Heart left ventricle (tissue), 16 donors: ENCODE data around the gene C16orf46. TPM values are rescaled to one million over a fixed set of nuclear protein-coding genes. Genes with fewer than 3 reads are reported as not detected.

Experiments used
- ATAC-seq, 4 donors: fragments of 200-7000 bp; cut with Tn5 transposase; one replicate each; pipeline ENCODE4 v1.9.1; 2020 to 2022; ENCODE audit warnings: moderate library complexity in 4 of 4, mild to moderate bottlenecking in 3 of 4, moderate number of reproducible peaks in 1 of 4
- DNase-seq, 5 donors: peaks; one replicate each; pipeline ENCODE4 v3.0.0-alpha.2; 2020
- H3K27ac ChIP-seq, 12 donors: fragments of 200-600 bp; sonication (generic) in 4 of 12; one replicate each; pipeline versions ENCODE4 v1.5.0 to v1.8.0; 2016 to 2022; ENCODE audit warnings: mild to moderate bottlenecking in 2 of 12
- H3K27me3 ChIP-seq, 9 donors: fragments of 200-600 bp; sonication (generic) in 2 of 9; one replicate each; pipeline versions ENCODE4 v1.5.1 to v1.8.0; 2016 to 2022; ENCODE audit warnings: mild to moderate bottlenecking in 3 of 9
- H3K36me3 ChIP-seq, 9 donors: fragments of 200-600 bp; sonication (generic) in 2 of 9; one replicate each; pipeline versions ENCODE4 v1.5.0 to v1.8.0; 2018 to 2022; ENCODE audit warnings: mild to moderate bottlenecking in 2 of 9
- H3K4me1 ChIP-seq, 12 donors: fragments of 200-600 bp; sonication (generic) in 4 of 12; one replicate each; pipeline versions ENCODE4 v1.5.0 to v1.8.0; 2016 to 2022; ENCODE audit warnings: mild to moderate bottlenecking in 3 of 12
- H3K4me3 ChIP-seq, 12 donors: fragments of 200-600 bp; sonication (generic) in 4 of 12; one replicate each; pipeline versions ENCODE4 v1.5.0 to v1.8.0; 2017 to 2022; ENCODE audit warnings: mild to moderate bottlenecking in 9 of 12, moderate library complexity in 4 of 12
- H3K9me3 ChIP-seq, 12 donors: fragments of 200-600 bp; sonication (generic) in 4 of 12; one replicate each; pipeline versions ENCODE4 v1.5.0 to v1.8.0; 2016 to 2022; ENCODE audit warnings: mild to moderate bottlenecking in 1 of 12
- POLR2A ChIP-seq, 2 donors: fragments of 450-650 bp; IDR thresholded peaks; one replicate each; pipeline ENCODE4 v1.6.1; 2017; ENCODE audit warnings: antibody characterized with exemption in 2 of 2, mild to moderate bottlenecking in 2 of 2, moderate library complexity in 2 of 2
- WGBS, 4 donors: extraction: QIAGEN DNeasy Blood & Tissue Kit in 2 of 4; methylation state at CpG; one replicate each; pipeline versions ENCODE4 v1.1.5 to v1.1.7; 2013 to 2018; 5-methylcytosine and 5-hydroxymethylcytosine counted together
- intact Hi-C, 10 donors: fragments of 100-400 bp; cut with DNase I; formaldehyde crosslinking; loops; one replicate each; pipeline versions ENCODE4 v1.11.1 to v1.14.2; 2022
- polyA plus RNA-seq, 2 donors: library from polyadenylated mRNA; stranded (reverse); fragments of 200-250 nt; gene quantifications; one replicate each; pipeline ENCODE4 v1.2.3, GENCODE V29; 2013
- total RNA-seq, 9 donors: library from RNA; depleted of rRNA in 2 of 9; stranded (reverse); fragments of >200 nt in 2 of 9; fragmentation: NEBNext Ultra II Directional in 3 of 9; extraction: Animal tissue kit (Norgen Biotek cat#: 25700) in 3 of 9; gene quantifications; one replicate each; pipeline versions ENCODE4 v1.1.0 to v1.2.4, GENCODE V29; 2016 to 2023
- TF ChIP-seq, protein P1 (sequence below), 12 donors: fragments of 200-600 bp; sonication (generic) in 4 of 12; IDR thresholded peaks; one replicate each; pipeline versions ENCODE4 v1.5.0 to v1.8.0; 2018 to 2022; ENCODE audit warnings: antibody characterized with exemption in 12 of 12, mild to moderate bottlenecking in 5 of 12
- donor health status: ischemic (EF 13 %, LVEDD 7.1; RV severe dilation, severe dysfunction).
- donor health status: healthy with polysubstance abuse.
- donor health status: DM: no; HTN: yes; CAD: no.
- donor health status: DM: no; HTN: no; CAD: no.
- donor health status: ischemic (EF 25% LVEDD 6.9; RV normal size, moderate dysfunction).
- donor health status: ischemic (EF 25% LVEDD 5.7; RV mildly dilated, moderate dysfunction).
- donor health status: healthy.
- donor health status: DM: yes; HTN: yes; CAD: no.
- donor health status: ischemic (EF 35%, LVEDD 5.7; RV mildly dilated, moderate dysfunction).
- donor health status: nonischemic (EF 11% LVEDD 7.7; RV severe dilation, severe dysfunction).
- donor health status: DM: yes; HTN: yes; CAD: no.
- donor health status: PGD.
- donor health status: ischemic (EF 29% LVEDD 5.4; RV normal size, mild dysfunction).
- donor health status: nonischemic (EF 23%, LVEDD 6.1; RV moderate dilation, normal function).

Gene C16orf46
- total and polyA plus RNA-seq, 11 donors, result 0.34 to 1.7 (median 0.84) TPM; not detected in 3

DNA sequence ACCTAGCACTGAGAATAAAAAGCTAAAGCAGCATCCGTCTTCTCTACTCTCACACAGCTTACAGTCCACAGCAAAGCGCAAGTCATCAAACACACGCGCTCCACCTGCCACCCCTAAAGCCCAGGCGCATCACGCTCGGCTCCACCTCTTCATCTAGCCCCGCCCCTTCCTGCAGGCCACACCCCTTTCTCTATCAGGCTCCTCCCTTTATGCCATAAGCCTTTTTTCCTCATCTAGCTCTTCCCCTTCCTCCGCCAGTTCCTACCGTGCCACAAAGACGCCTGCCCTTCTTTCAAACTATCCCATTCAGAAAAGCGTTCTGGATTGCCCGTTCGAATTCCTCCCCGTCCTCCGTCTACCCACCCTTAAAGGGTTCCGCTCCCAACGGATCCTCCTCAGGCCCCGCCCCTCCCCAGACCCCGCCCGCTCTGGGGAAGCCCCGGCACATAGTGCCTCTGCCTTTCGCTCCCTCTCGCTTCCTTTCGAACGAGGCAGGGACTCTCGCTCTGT is 417 bp downstream of the C16orf46 start:
- H3K4me3 ChIP-seq, result peak overlapping the region; percentile 63 to 90 (median 77)
- peaks cover 0 to 14% (median 6%) of the 10 kb centered on the region in 12 donors for H3K4me1 ChIP-seq
- no peaks in the 10 kb centered on the region for H3K27me3 ChIP-seq
- intact Hi-C loops, result loop anchor here in 9 of 10 donors (1.0 to 5.0 kb wide), 7 partner anchors 20 to 70 kb away; partner anchors contain the start of genes ATMIN (in 7 of the 9), GCSH (in 3 of the 9), CENPN (in 1 of the 9) and CMC2 (in 1 of the 9)
- WGBS, 4 donors, result 0 to 2% (median 1%) methylated on average over 27 of the region's 27 CpGs
- TF ChIP-seq POLR2A (IDR thresholded peaks at IDR 0.05), result no peak
- TF ChIP-seq, protein P1, sequence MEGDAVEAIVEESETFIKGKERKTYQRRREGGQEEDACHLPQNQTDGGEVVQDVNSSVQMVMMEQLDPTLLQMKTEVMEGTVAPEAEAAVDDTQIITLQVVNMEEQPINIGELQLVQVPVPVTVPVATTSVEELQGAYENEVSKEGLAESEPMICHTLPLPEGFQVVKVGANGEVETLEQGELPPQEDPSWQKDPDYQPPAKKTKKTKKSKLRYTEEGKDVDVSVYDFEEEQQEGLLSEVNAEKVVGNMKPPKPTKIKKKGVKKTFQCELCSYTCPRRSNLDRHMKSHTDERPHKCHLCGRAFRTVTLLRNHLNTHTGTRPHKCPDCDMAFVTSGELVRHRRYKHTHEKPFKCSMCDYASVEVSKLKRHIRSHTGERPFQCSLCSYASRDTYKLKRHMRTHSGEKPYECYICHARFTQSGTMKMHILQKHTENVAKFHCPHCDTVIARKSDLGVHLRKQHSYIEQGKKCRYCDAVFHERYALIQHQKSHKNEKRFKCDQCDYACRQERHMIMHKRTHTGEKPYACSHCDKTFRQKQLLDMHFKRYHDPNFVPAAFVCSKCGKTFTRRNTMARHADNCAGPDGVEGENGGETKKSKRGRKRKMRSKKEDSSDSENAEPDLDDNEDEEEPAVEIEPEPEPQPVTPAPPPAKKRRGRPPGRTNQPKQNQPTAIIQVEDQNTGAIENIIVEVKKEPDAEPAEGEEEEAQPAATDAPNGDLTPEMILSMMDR (IDR thresholded peaks at IDR 0.05), result no peak
- no peaks in the 10 kb centered on the region for H3K9me3 ChIP-seq
- ATAC-seq (peak; percentile 92 to 96 (median 94)), DNase-seq (peak; percentile 86 to 91 (median 90))
- H3K27ac ChIP-seq, result peak overlapping the region; percentile 58 to 99 (median 97)
- H3K36me3 ChIP-seq, result no peaks in the 10 kb centered on the region

DNA sequence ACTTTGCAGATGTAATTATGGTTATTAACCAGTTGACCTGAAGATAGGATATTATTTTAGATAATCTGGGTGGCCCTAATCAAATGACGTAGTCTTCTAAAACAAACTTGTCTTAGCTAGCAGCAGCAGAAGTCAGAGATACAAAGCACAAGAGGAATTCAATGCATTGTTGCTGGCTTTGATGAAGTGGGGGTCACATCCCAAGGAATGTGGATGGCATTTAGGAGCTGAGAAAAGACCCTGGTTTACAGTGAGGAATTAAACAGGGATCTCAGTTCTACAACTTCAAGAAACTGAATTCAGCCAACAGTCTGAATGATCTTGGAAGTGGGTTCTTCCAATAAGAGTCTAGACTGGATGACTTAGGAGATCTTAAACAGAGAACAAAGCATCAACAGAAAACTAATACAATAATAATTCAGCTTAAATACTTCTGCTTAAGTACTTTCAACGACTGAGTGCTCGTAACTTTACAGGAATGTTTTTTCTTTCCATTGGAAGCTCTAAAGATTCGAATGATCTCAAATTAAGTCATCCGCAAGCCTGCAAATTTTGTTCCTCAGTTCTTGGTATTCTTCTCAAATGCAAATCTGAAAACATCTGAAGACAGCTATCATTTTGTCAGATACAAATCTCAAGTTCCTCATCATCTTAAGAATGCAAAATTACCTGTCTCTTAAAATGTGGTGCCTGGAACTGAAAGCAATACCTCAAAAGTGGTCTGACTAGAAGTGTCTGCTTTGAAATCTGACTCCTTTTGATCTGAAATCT is 3.3 kb downstream of the C16orf46 start:
- Histone ChIP-seq H3K4me1 (peaks cover 0 to 14% (median 6%) of the 10 kb centered on the region in 12 donors), H3K36me3 (no peaks in the 10 kb centered on the region), H3K9me3 (no peaks in the 10 kb centered on the region), H3K27me3 (no peaks in the 10 kb centered on the region), H3K27ac (no peak overlapping the region), H3K4me3 (no peak overlapping the region)
- WGBS, 4 donors, result 71 to 76% (median 74%) methylated on average over 5 of the region's 5 CpGs
- TF ChIP-seq, protein P1 (IDR thresholded peaks at IDR 0.05), result no peak
- DNase-seq, result no peak
- no peak for ATAC-seq
- intact Hi-C loops, result no loop called here

DNA sequence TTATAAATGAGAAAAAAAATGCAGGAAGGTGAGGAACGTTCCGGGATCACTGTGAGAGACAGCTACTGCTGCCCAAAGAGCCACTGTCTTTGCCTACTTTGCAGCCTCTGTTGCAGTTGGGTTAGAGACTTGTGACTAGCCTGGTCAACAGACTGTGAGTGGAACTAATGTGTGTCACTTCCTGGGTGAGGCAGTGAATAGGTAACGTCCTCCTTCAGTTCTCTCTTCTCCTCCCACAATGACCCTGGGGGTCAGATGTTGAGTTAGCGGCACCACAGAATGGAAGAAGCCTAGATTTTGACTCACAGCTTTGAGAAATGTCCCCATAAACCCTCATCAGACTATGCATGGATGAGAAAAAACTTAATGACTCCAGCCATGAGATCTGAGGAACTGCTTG is 5.2 kb downstream of the C16orf46 start:
- Histone ChIP-seq H3K27ac (no peak overlapping the region), H3K4me3 (no peak overlapping the region), H3K4me1 (peaks cover 0 to 10% (median 3%) of the 10 kb centered on the region in 12 donors), H3K36me3 (no peaks in the 10 kb centered on the region), H3K27me3 (no peaks in the 10 kb centered on the region), H3K9me3 (no peaks in the 10 kb centered on the region)
- 84 to 92% (median 89%) methylated on average over 4 of the region's 4 CpGs for WGBS, 4 donors
- no peak for ATAC-seq
- intact Hi-C loops, result no loop called here
- TF ChIP-seq POLR2A (IDR thresholded peaks at IDR 0.05), result no peak
- TF ChIP-seq, protein P1 (IDR thresholded peaks at IDR 0.05), result no peak
- no peak for DNase-seq

DNA sequence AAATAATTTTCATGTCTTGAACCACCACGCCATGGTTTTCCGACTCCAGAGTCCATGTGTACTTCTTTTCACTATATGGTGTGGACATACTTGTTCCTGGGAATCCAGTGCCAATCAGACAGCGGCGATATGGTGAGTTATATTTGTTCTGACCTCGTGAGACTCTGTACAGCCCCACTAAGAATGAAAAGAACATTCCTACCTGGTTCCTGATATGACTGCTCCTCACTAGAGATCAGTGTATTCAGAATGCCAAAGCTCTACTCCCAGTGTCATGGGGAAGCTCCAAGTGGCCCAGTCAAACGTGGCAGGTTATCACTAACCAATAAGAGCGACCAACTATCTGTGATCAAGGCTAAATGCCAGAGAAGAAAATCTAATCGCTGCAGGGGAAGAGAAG is 6.1 kb downstream of the C16orf46 start:
- Histone ChIP-seq H3K36me3 (no peaks in the 10 kb centered on the region), H3K27ac (no peak overlapping the region), H3K4me1 (peaks cover 0 to 8% (median 0%) of the 10 kb centered on the region in 12 donors), H3K27me3 (no peaks in the 10 kb centered on the region), H3K4me3 (no peak overlapping the region), H3K9me3 (no peaks in the 10 kb centered on the region)
- intact Hi-C loops, result no loop called here
- DNase-seq (no peak), ATAC-seq (peak in 2 of 4 donors; percentile 29 to 50)
- no peak for TF ChIP-seq POLR2A (IDR thresholded peaks at IDR 0.05)
- TF ChIP-seq, protein P1 (IDR thresholded peaks at IDR 0.05), result no peak
- 46 to 64% (median 56%) methylated on average over 7 to 8 of the region's 8 CpGs for WGBS, 4 donors
